GM19023 (cell line): Measurements from ENCODE around the gene ZNF594.
"Not testable (repeated sequence)": the region's sequence is repeated elsewhere in the genome, so short reads cannot be mapped to it uniquely, and the experiment has no call there.

Source experiments
- ATAC-seq: cut with Tn5 transposase; IDR thresholded peaks from one replicate; pipeline ENCODE4 v1.9.1; 2021; ENCODE audit warnings: mild to moderate bottlenecking, moderate library complexity; ENCODE audit not compliant: unreplicated experiment

ZNF594 gene

GRCh38 chr17:5203178-5203907, 11.7 kb upstream of the ZNF594 start:
- no peak for ATAC-seq

- no peak for ATAC-seq
These were observed 9.3 kb upstream of the ZNF594 start for GRCh38 chr17:5201011-5201410.

GRCh38 chr17:5200360-5200759, 8.7 kb upstream of the ZNF594 start:
- ATAC-seq: no peak

GRCh38 chr17:5198472-5198871, 6.8 kb upstream of the ZNF594 start:
- no peak for ATAC-seq

GRCh38 chr17:5194346-5194745, 2.7 kb upstream of the ZNF594 start:
- no peak for ATAC-seq

GRCh38 chr17:5184288-5184687, 7.4 kb downstream of the ZNF594 start:
- no peak for ATAC-seq

- ATAC-seq: no peak
These were observed 8.3 kb downstream of the ZNF594 start for GRCh38 chr17:5183410-5183793.

- ATAC-seq: no peak
These were observed 8.9 kb downstream of the ZNF594 start for GRCh38 chr17:5182597-5183409.

GRCh38 chr17:5181509-5182305, 10.0 kb downstream of the ZNF594 start:
- no peak for ATAC-seq

- ATAC-seq: no peak
These were observed 12.7 kb downstream of the ZNF594 start for GRCh38 chr17:5179003-5179402.

GRCh38 chr17:5175027-5175426, 16.6 kb downstream of the ZNF594 start:
- not testable (repeated sequence) for ATAC-seq

GRCh38 chr17:5165791-5166564, 25.7 kb downstream of the ZNF594 start:
- ATAC-seq: not testable (repeated sequence)

- no peak for ATAC-seq
These were observed 27.2 kb downstream of the ZNF594 start for GRCh38 chr17:5164436-5164835.

GRCh38 chr17:5161793-5162192, 29.9 kb downstream of the ZNF594 start:
- ATAC-seq: not testable (repeated sequence)

- ATAC-seq: not testable (repeated sequence)
These were observed 31.0 kb downstream of the ZNF594 start for GRCh38 chr17:5160702-5161101.

- not testable (repeated sequence) for ATAC-seq
These were observed 45.5 kb downstream of the ZNF594 start for GRCh38 chr17:5146122-5146521.

- not testable (repeated sequence) for ATAC-seq
These were observed 48.8 kb downstream of the ZNF594 start for GRCh38 chr17:5142877-5143276.

- ATAC-seq: no peak
These were observed 52.3 kb downstream of the ZNF594 start for GRCh38 chr17:5139458-5139732.

GRCh38 chr17:5138616-5139457, 52.8 kb downstream of the ZNF594 start:
- ATAC-seq: no peak

GRCh38 chr17:5138198-5138544, 53.5 kb downstream of the ZNF594 start:
- ATAC-seq: not testable (repeated sequence)
